GM21529 (cell line): ENCODE data around the gene RNF149.
"Not testable (repeated sequence)": the region's sequence is repeated elsewhere in the genome, so short reads cannot be mapped to it uniquely, and the experiment has no call there.

Experiments used
- ATAC-seq: cut with Tn5 transposase; IDR thresholded peaks from one replicate; pipeline ENCODE4 v1.9.1; 2021; ENCODE audit not compliant: unreplicated experiment

RNF149 gene

GRCh38 chr2:101263377-101263800, 45.1 kb downstream of the RNF149 start:
- ATAC-seq, result no peak

- ATAC-seq, result no peak
These were observed 46.4 kb downstream of the RNF149 start for GRCh38 chr2:101262142-101262541.

- ATAC-seq, result no peak
These were observed 49.7 kb downstream of the RNF149 start for GRCh38 chr2:101258804-101259203.

GRCh38 chr2:101256316-101256715, 52.2 kb downstream of the RNF149 start:
- no peak for ATAC-seq

- ATAC-seq, result no peak
These were observed 53.0 kb downstream of the RNF149 start for GRCh38 chr2:101255501-101255900.

GRCh38 chr2:101253703-101254450, 54.6 kb downstream of the RNF149 start:
- ATAC-seq, result no peak

- ATAC-seq, result peak; percentile 55
These were observed 55.3 kb downstream of the RNF149 start for GRCh38 chr2:101253013-101253702.

- ATAC-seq, result peak; percentile 85
These were observed 56.0 kb downstream of the RNF149 start, which contains the start of gene CNOT11 for GRCh38 chr2:101252408-101253012. TSS of gene CNOT11 (plus strand) at chr2:101252886. CDS start at chr2:101252965, 79 bp downstream.

- ATAC-seq, result peak; percentile 49
These were observed 56.6 kb downstream of the RNF149 start for GRCh38 chr2:101251844-101252407.

- ATAC-seq, result not testable (repeated sequence)
These were observed 57.2 kb downstream of the RNF149 start for GRCh38 chr2:101251246-101251781.

GRCh38 chr2:101249826-101250225, 58.7 kb downstream of the RNF149 start:
- ATAC-seq, result no peak

GRCh38 chr2:101248756-101249155, 59.7 kb downstream of the RNF149 start:
- not testable (repeated sequence) for ATAC-seq

- not testable (repeated sequence) for ATAC-seq
These were observed 63.0 kb downstream of the RNF149 start for GRCh38 chr2:101245468-101245867.

GRCh38 chr2:101244899-101245298, 63.6 kb downstream of the RNF149 start:
- not testable (repeated sequence) for ATAC-seq

- not testable (repeated sequence) for ATAC-seq
These were observed 64.1 kb downstream of the RNF149 start for GRCh38 chr2:101244373-101244772.

- ATAC-seq, result no peak
These were observed 67.3 kb downstream of the RNF149 start for GRCh38 chr2:101241158-101241557.

GRCh38 chr2:101240694-101241093, 67.8 kb downstream of the RNF149 start:
- not testable (repeated sequence) for ATAC-seq

- not testable (repeated sequence) for ATAC-seq
These were observed 68.8 kb downstream of the RNF149 start for GRCh38 chr2:101239760-101240118.

- no peak for ATAC-seq
These were observed 69.4 kb downstream of the RNF149 start for GRCh38 chr2:101238930-101239759.

- ATAC-seq, result not testable (repeated sequence)
These were observed 70.6 kb downstream of the RNF149 start for GRCh38 chr2:101237944-101238343.
